Keratinocyte (primary cell): ENCODE measurements around the gene MAB21L1. TPM values are rescaled to one million over a fixed set of nuclear protein-coding genes. Genes with fewer than 3 reads are reported as not detected.

Experiments used
- DNase-seq: peaks from one replicate; pipeline ENCODE4 v3.0.0-alpha.2; 2011; ENCODE audit warnings: low read depth, missing footprints, low spot score
- FAIRE-seq: peaks from 2 replicates; lab custom pipeline; 2011; peaks lifted over from hg19 to GRCh38; lab: Jason Lieb, UNC
- H2AFZ ChIP-seq: 2 replicates; pipeline ENCODE4 v1.6.0; 2012; ENCODE audit warnings: low read length, control low read depth, inconsistent platforms; ENCODE audit not compliant: control insufficient read depth
- H3K27ac ChIP-seq: 2 replicates; pipeline ENCODE4 v1.5.1; 2011; ENCODE audit warnings: low read length; ENCODE audit not compliant: control insufficient read depth, insufficient read depth
- H3K27me3 ChIP-seq: 3 replicates; pipeline ENCODE4 v1.6.0; 2011; ENCODE audit warnings: low read length; ENCODE audit not compliant: control insufficient read depth, insufficient read depth; ENCODE audit errors: extremely low read depth
- H3K36me3 ChIP-seq, 2 experiments: 2 replicates in 1 of 2; 3 replicates in 1 of 2; pipeline ENCODE4 v1.5.1; 2011; ENCODE audit warnings: low read length in 2 of 2, mild to moderate bottlenecking in 1 of 2; ENCODE audit not compliant: control insufficient read depth in 2 of 2, insufficient read depth in 2 of 2; ENCODE audit errors: extremely low read depth in 1 of 2
- H3K4me1 ChIP-seq: 3 replicates; pipeline ENCODE4 v1.5.1; 2011; ENCODE audit warnings: low read length; ENCODE audit not compliant: control insufficient read depth, insufficient read depth; ENCODE audit errors: extremely low read depth
- H3K4me2 ChIP-seq: 3 replicates; pipeline ENCODE4 v1.6.0; 2011; ENCODE audit warnings: low read depth, low read length; ENCODE audit not compliant: control insufficient read depth, insufficient read depth; ENCODE audit errors: extremely low read depth
- H3K4me3 ChIP-seq, 3 experiments: fragments of 200-600 bp in 1 of 3; sonication (generic) in 1 of 3; 2 replicates in 2 of 3; 3 replicates in 1 of 3; pipeline ENCODE4 v1.5.1; 2011 to 2016; ENCODE audit warnings: low read length in 3 of 3, mild to moderate bottlenecking in 3 of 3, control low read depth in 2 of 3, inconsistent platforms in 1 of 3, low read depth in 1 of 3, mixed read lengths in 1 of 3, mixed run types in 1 of 3, moderate library complexity in 1 of 3; ENCODE audit not compliant: control insufficient read depth in 2 of 3, insufficient read depth in 2 of 3; ENCODE audit errors: extremely low read depth in 1 of 3
- H3K79me2 ChIP-seq: 2 replicates; pipeline ENCODE4 v1.6.0; 2012; ENCODE audit warnings: low read length; ENCODE audit not compliant: control insufficient read depth, insufficient read depth
- H3K9ac ChIP-seq: 3 replicates; pipeline ENCODE4 v1.6.0; 2011; ENCODE audit warnings: low read length; ENCODE audit not compliant: control insufficient read depth, insufficient read depth; ENCODE audit errors: extremely low read depth
- H3K9me1 ChIP-seq: 3 replicates; pipeline ENCODE4 v1.6.0; 2011; ENCODE audit warnings: low read length; ENCODE audit not compliant: control insufficient read depth, insufficient read depth; ENCODE audit errors: extremely low read depth
- H3K9me3 ChIP-seq: 2 replicates; pipeline ENCODE4 v1.5.1; 2012; ENCODE audit warnings: low read depth, low read length; ENCODE audit not compliant: control insufficient read depth
- H4K20me1 ChIP-seq: 3 replicates; pipeline ENCODE4 v1.6.0; 2011; ENCODE audit warnings: low read length; ENCODE audit not compliant: control insufficient read depth, insufficient read depth; ENCODE audit errors: extremely low read depth
- EZH2 ChIP-seq: IDR thresholded peaks from one replicate; pipeline ENCODE4 v1.6.1; 2012; ENCODE audit warnings: inconsistent platforms, mild to moderate bottlenecking, low read length, moderate library complexity
- dilution Hi-C: fragments of 300-500 bp; cut with MboI; formaldehyde crosslinking; loops from one replicate; pipeline ENCODE4 v1.7.0; 2020; ENCODE audit warnings: low sequenced_read_pairs; ENCODE audit not compliant: extremely low pct_ligation_motif_present
- polyA plus RNA-seq, 5 experiments: library from polyadenylated mRNA; depleted of rRNA in 3 of 5; stranded (reverse) in 3 of 5; stranded (forward) in 1 of 5; unstranded in 1 of 5; fragments of >200 nt; gene quantifications; 1 replicate in 1 of 5; 2 replicates in 3 of 5; 3 replicates in 1 of 5; pipeline versions ENCODE4 v1.2.1 to v1.2.3, GENCODE V29; 2011 to 2012; ENCODE audit warnings: missing spikeins in 2 of 5, low read depth in 1 of 5, low replicate concordance in 1 of 5
- TF ChIP-seq, protein P1 (sequence below), 3 experiments: IDR thresholded peaks in 1 of 3; conservative IDR thresholded peaks in 1 of 3; optimal IDR thresholded peaks in 1 of 3; 2 replicates in 2 of 3; 3 replicates in 1 of 3; pipeline versions ENCODE3 to v1.5.1; 2011; ENCODE audit warnings: low read length in 3 of 3, mild to moderate bottlenecking in 3 of 3, moderate library complexity in 2 of 3, control low read depth in 1 of 3, inconsistent platforms in 1 of 3; ENCODE audit not compliant: insufficient read depth in 2 of 3; ENCODE audit errors: extremely low read depth in 1 of 3

MAB21L1 gene
- polyA plus RNA-seq, 1 donor (not counting 4 experiments of a cell fraction or from before 2014, with no cell fraction given) = not detected

GRCh38 chr13:35482527-35482926 lies 6.0 kb upstream of the MAB21L1 start:
- Histone ChIP-seq H3K9me1 (no peaks in the 10 kb centered on the region), H3K4me1 (no peaks in the 10 kb centered on the region), H3K27me3 (peaks cover 15% of the 10 kb centered on the region), H2AFZ (no peak overlapping the region), H4K20me1 (no peaks in the 10 kb centered on the region), H3K4me2 (no peak overlapping the region), H3K27ac (no peak overlapping the region), H3K79me2 (no peaks in the 10 kb centered on the region), H3K9me3 (no peaks in the 10 kb centered on the region), H3K36me3 (no peaks in the 10 kb centered on the region), H3K4me3 (no peak overlapping the region), H3K9ac (no peak overlapping the region)
- FAIRE-seq (no peak), DNase-seq (no peak)
- TF ChIP-seq EZH2 = no peak
- TF ChIP-seq, protein P1, sequence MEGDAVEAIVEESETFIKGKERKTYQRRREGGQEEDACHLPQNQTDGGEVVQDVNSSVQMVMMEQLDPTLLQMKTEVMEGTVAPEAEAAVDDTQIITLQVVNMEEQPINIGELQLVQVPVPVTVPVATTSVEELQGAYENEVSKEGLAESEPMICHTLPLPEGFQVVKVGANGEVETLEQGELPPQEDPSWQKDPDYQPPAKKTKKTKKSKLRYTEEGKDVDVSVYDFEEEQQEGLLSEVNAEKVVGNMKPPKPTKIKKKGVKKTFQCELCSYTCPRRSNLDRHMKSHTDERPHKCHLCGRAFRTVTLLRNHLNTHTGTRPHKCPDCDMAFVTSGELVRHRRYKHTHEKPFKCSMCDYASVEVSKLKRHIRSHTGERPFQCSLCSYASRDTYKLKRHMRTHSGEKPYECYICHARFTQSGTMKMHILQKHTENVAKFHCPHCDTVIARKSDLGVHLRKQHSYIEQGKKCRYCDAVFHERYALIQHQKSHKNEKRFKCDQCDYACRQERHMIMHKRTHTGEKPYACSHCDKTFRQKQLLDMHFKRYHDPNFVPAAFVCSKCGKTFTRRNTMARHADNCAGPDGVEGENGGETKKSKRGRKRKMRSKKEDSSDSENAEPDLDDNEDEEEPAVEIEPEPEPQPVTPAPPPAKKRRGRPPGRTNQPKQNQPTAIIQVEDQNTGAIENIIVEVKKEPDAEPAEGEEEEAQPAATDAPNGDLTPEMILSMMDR (optimal IDR thresholded peaks at IDR 0.05 in 1 of 3, IDR thresholded peaks at IDR 0.05 in 1 of 3, conservative IDR thresholded peaks at IDR 0.05 in 1 of 3; ENCODE audit: extremely low read depth in 1 of 3, insufficient read depth in 2 of 3, low read length in 3 of 3) = no peak
- dilution Hi-C loops = no loop called here

- FAIRE-seq (no peak), DNase-seq (no peak)
- H3K4me2 ChIP-seq = no peak overlapping the region
- no peaks in the 10 kb centered on the region for H3K9me3 ChIP-seq
- no peak overlapping the region for H3K27ac ChIP-seq
- no peaks in the 10 kb centered on the region for H4K20me1 ChIP-seq
- dilution Hi-C loops = no loop called here
- H3K4me1 ChIP-seq = no peaks in the 10 kb centered on the region
- H3K4me3 ChIP-seq = no peak overlapping the region
- H3K9me1 ChIP-seq = no peaks in the 10 kb centered on the region
- H3K79me2 ChIP-seq = no peaks in the 10 kb centered on the region
- no peak overlapping the region for H3K9ac ChIP-seq
- TF ChIP-seq, protein P1 (optimal IDR thresholded peaks at IDR 0.05 in 1 of 3, IDR thresholded peaks at IDR 0.05 in 1 of 3, conservative IDR thresholded peaks at IDR 0.05 in 1 of 3; ENCODE audit: extremely low read depth in 1 of 3, insufficient read depth in 2 of 3, low read length in 3 of 3) = no peak
- TF ChIP-seq EZH2 = no peak
- no peaks in the 10 kb centered on the region for H3K36me3 ChIP-seq
- H2AFZ ChIP-seq = no peak overlapping the region
- peaks cover 22% of the 10 kb centered on the region for H3K27me3 ChIP-seq
These were observed 5.3 kb upstream of the MAB21L1 start for GRCh38 chr13:35481777-35482176.
